ENCODE results near the gene GPR155.

The GPR155 gene

DNA sequence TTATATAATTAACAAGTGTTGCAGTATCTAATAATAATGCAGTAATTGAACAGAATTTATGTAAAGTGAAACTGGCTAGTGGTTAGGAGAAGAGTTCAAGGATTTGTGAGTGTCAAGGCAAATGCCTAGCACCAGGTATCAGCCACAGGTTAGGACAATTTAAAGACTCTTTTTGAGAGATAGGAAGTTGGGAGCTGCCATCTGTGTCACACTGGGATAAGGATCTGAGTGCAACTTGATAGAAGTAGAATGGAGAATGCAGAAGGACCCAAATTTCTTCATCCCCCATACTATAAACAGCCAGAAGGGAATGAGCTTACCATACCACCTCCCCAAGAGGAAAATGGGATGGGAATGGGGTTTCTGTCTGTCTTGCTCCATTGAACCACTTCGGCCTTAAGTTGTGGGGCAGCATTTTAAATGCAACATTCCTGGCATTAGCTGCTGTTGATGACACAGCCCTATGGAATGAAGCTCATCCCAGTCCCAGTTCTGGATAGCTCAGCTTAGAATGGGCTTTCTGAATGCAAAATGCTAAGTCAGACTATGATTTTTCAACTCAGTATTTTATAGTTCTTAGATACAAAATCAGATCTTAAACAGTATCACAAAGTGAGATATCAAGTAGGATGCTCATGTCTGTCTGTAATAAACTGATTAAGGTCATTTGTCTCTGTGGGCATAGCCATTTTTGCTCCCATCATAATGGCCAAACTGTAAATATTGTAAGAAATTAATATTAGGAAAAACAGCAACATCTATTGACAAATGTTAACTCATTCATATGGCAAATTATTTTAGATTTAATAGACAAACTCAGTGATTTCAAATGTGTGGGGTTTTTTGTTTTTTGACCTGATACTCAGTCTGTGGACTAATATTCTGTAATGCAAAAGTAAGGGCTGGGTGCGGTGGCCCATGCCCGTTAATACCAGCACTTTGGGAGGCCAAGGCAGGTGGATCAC is 44.0 kb downstream of the GPR155 start:
- TF ChIP-seq TAF1 (IDR thresholded peaks at IDR 0.05; ENCODE audit: low read depth) (no peak), NFIC (IDR thresholded peaks at IDR 0.05) (peak; percentile 65), TEAD4 (IDR thresholded peaks at IDR 0.05) (peak; percentile 88)

DNA sequence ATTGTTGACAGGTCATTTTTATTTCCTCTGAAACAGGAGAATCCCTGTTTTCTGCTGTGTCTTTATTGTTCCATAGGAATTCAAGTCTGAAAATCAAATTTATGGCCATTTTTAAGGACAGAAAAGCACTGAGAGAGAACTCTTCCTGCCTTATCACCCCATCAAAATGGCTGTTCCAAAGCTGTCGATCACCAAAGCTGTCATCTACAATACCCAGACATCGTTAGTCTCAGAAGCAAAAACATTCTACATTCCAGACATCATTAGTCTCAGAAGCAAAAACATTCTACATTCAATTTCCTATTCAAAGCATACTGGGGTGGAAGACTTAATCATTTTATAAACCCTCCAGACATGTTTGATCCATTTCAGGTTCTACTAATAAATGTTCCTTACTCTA is 46.9 kb downstream of the GPR155 start:
- TF ChIP-seq EGR1 (IDR thresholded peaks at IDR 0.05) (no peak), CREB1 (IDR thresholded peaks at IDR 0.05; ENCODE audit: low read depth) (no peak), ZBTB7A (IDR thresholded peaks at IDR 0.05; ENCODE audit: low read depth) (no peak)

GRCh38 chr2:174439323-174439722 is 47.5 kb downstream of the GPR155 start:
- TF ChIP-seq TEAD4 (IDR thresholded peaks at IDR 0.05), result no peak
- TF ChIP-seq, protein P1, sequence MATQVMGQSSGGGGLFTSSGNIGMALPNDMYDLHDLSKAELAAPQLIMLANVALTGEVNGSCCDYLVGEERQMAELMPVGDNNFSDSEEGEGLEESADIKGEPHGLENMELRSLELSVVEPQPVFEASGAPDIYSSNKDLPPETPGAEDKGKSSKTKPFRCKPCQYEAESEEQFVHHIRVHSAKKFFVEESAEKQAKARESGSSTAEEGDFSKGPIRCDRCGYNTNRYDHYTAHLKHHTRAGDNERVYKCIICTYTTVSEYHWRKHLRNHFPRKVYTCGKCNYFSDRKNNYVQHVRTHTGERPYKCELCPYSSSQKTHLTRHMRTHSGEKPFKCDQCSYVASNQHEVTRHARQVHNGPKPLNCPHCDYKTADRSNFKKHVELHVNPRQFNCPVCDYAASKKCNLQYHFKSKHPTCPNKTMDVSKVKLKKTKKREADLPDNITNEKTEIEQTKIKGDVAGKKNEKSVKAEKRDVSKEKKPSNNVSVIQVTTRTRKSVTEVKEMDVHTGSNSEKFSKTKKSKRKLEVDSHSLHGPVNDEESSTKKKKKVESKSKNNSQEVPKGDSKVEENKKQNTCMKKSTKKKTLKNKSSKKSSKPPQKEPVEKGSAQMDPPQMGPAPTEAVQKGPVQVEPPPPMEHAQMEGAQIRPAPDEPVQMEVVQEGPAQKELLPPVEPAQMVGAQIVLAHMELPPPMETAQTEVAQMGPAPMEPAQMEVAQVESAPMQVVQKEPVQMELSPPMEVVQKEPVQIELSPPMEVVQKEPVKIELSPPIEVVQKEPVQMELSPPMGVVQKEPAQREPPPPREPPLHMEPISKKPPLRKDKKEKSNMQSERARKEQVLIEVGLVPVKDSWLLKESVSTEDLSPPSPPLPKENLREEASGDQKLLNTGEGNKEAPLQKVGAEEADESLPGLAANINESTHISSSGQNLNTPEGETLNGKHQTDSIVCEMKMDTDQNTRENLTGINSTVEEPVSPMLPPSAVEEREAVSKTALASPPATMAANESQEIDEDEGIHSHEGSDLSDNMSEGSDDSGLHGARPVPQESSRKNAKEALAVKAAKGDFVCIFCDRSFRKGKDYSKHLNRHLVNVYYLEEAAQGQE (IDR thresholded peaks at IDR 0.05; ENCODE audit: low read depth), result no peak
- no peak for TF ChIP-seq NFIC (IDR thresholded peaks at IDR 0.05)
- TF ChIP-seq CEBPB (IDR thresholded peaks at IDR 0.05), result no peak

- TF ChIP-seq CEBPB (IDR thresholded peaks at IDR 0.05) (no peak), TEAD4 (IDR thresholded peaks at IDR 0.05) (no peak), EP300 (IDR thresholded peaks at IDR 0.05; ENCODE audit: borderline replicate concordance) (no peak), ZBTB7A (IDR thresholded peaks at IDR 0.05; ENCODE audit: low read depth) (no peak), MAX (IDR thresholded peaks at IDR 0.05) (no peak), FOXM1 (IDR thresholded peaks at IDR 0.05; ENCODE audit: borderline replicate concordance, low read depth) (no peak), NFIC (IDR thresholded peaks at IDR 0.05) (no peak), RAD21 (IDR thresholded peaks at IDR 0.05; ENCODE audit: low read depth) (no peak), EGR1 (IDR thresholded peaks at IDR 0.05) (no peak), YY1 (IDR thresholded peaks at IDR 0.05; ENCODE audit: low read depth) (no peak), TCF12 (IDR thresholded peaks at IDR 0.05; ENCODE audit: low read depth) (no peak), CREB1 (IDR thresholded peaks at IDR 0.05; ENCODE audit: low read depth) (no peak)
Observed at GRCh38 chr2:174438146-174438886, 48.5 kb downstream of the GPR155 start.

DNA sequence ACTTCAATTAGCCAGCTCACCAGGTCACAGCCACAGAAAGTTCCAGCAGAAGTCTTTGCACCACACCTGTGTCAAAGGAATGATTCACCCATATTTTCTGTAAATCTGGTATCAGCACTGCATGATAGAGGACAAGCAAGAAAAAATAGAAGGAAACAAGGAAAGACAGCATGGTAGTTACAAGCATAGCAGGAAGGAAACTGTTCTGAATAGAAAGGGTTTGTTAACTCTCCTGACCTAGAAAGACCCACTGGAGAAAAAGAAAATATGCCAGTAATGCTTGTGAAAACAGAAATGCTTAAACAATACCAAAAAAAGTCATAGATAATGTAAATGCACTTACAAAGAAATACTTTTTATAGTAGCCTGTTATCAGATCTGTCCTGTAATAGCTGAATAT is 50.5 kb downstream of the GPR155 start:
- TF ChIP-seq EP300 (IDR thresholded peaks at IDR 0.05; ENCODE audit: borderline replicate concordance) (no peak), MAX (IDR thresholded peaks at IDR 0.05) (no peak), FOXM1 (IDR thresholded peaks at IDR 0.05; ENCODE audit: borderline replicate concordance, low read depth) (no peak), TCF12 (IDR thresholded peaks at IDR 0.05; ENCODE audit: low read depth) (no peak)

DNA sequence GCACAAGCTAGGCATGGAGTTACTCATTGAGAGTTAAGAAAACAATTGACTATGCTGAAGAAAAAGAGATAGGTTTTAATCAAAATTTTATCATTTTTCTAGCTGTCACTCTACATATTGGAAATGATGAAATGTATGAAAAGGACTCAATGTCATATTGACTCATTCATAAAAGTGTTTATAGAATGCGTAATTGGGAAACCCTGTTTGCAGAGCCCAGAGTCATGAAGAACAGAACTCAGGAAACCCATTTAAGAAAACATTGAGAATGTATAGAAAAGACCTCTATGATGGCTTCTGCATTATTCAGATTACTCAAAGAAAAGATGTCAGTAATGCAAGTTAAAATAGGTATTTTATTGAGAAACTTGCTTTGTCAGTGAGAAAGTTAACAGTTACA is 54.9 kb downstream of the GPR155 start:
- no peak for TF ChIP-seq TAF1 (IDR thresholded peaks at IDR 0.05; ENCODE audit: low read depth)
- TF ChIP-seq, protein P1 (IDR thresholded peaks at IDR 0.05; ENCODE audit: low read depth), result no peak
- no peak for TF ChIP-seq CEBPB (IDR thresholded peaks at IDR 0.05)
- no peak for TF ChIP-seq TEAD4 (IDR thresholded peaks at IDR 0.05)
- TF ChIP-seq NFIC (IDR thresholded peaks at IDR 0.05), result no peak
- no peak for TF ChIP-seq TCF12 (IDR thresholded peaks at IDR 0.05; ENCODE audit: low read depth)
- TF ChIP-seq CREB1 (IDR thresholded peaks at IDR 0.05; ENCODE audit: low read depth), result no peak
- TF ChIP-seq YY1 (IDR thresholded peaks at IDR 0.05; ENCODE audit: low read depth), result no peak
- TF ChIP-seq MAX (IDR thresholded peaks at IDR 0.05), result no peak
- no peak for TF ChIP-seq EP300 (IDR thresholded peaks at IDR 0.05; ENCODE audit: borderline replicate concordance)
- no peak for TF ChIP-seq USF1 (IDR thresholded peaks at IDR 0.05)
- no peak for TF ChIP-seq RAD21 (IDR thresholded peaks at IDR 0.05; ENCODE audit: low read depth)
- no peak for TF ChIP-seq ZBTB7A (IDR thresholded peaks at IDR 0.05; ENCODE audit: low read depth)
- no peak for TF ChIP-seq FOXM1 (IDR thresholded peaks at IDR 0.05; ENCODE audit: borderline replicate concordance, low read depth)
- no peak for TF ChIP-seq EGR1 (IDR thresholded peaks at IDR 0.05)

Measured in Ishikawa (cell line).